Activated CD4-positive, CD25-positive, alpha-beta regulatory T cell treated with anti-CD3 and anti-CD28 coated beads, Interleukin-2, amount 50 U/mL, for 16 hours (primary cell): ENCODE data around the gene ASPRV1.

Experiments
- DNase-seq: peaks from one replicate; pipeline ENCODE4 v3.0.0-alpha.2; 2020; ENCODE audit warnings: low read depth, low spot score

The ASPRV1 gene

GRCh38 chr2:69943000-69943842, 18.2 kb downstream of the ASPRV1 start:
- DNase-seq, result no peak

GRCh38 chr2:69940691-69941090, 20.7 kb downstream of the ASPRV1 start:
- no peak for DNase-seq

GRCh38 chr2:69939722-69940121, 21.7 kb downstream of the ASPRV1 start:
- no peak for DNase-seq

GRCh38 chr2:69937968-69938367, 23.5 kb downstream of the ASPRV1 start:
- DNase-seq, result no peak

GRCh38 chr2:69936906-69937305, 24.5 kb downstream of the ASPRV1 start:
- DNase-seq, result no peak

- DNase-seq, result no peak
Measured at GRCh38 chr2:69935011-69935410, 26.4 kb downstream of the ASPRV1 start.

- no peak for DNase-seq
Measured at GRCh38 chr2:69934614-69934908, 26.9 kb downstream of the ASPRV1 start.

GRCh38 chr2:69933839-69934613, 27.4 kb downstream of the ASPRV1 start:
- DNase-seq, result no peak

GRCh38 chr2:69933254-69933828, 28.1 kb downstream of the ASPRV1 start:
- no peak for DNase-seq

GRCh38 chr2:69932596-69932922, 28.9 kb downstream of the ASPRV1 start:
- no peak for DNase-seq

GRCh38 chr2:69931832-69932595, 29.4 kb downstream of the ASPRV1 start:
- DNase-seq, result no peak

- DNase-seq, result no peak
Measured at GRCh38 chr2:69926849-69927515, 34.4 kb downstream of the ASPRV1 start.

- no peak for DNase-seq
Measured at GRCh38 chr2:69923116-69923515, 38.3 kb downstream of the ASPRV1 start.

GRCh38 chr2:69918401-69918800, 43.0 kb downstream of the ASPRV1 start:
- DNase-seq, result no peak

GRCh38 chr2:69917852-69918251, 43.6 kb downstream of the ASPRV1 start:
- no peak for DNase-seq

- DNase-seq, result no peak
Measured at GRCh38 chr2:69916106-69916505, 45.3 kb downstream of the ASPRV1 start.

GRCh38 chr2:69914950-69915945, 46.2 kb downstream of the ASPRV1 start, which contains the start of gene MXD1:
MXD1 (plus strand) TSS chr2:69915109; CDS start chr2:69915331, 222 bp downstream.
- no peak for DNase-seq

GRCh38 chr2:69914164-69914949, 47.1 kb downstream of the ASPRV1 start:
- peak; percentile 100 for DNase-seq

- DNase-seq, result no peak
Measured at GRCh38 chr2:69911985-69912563, 49.4 kb downstream of the ASPRV1 start.
